Mucosa of gallbladder (tissue), 1 donor: ENCODE results near the gene GPR146. TPM values are rescaled to one million over a fixed set of nuclear protein-coding genes. Genes with fewer than 3 reads are reported as not detected.

ENCODE experiments used
- DNase-seq: peaks from one replicate; pipeline ENCODE4 v3.0.0-alpha.2; 2020; ENCODE audit warnings: low spot score
- total RNA-seq: library from RNA; stranded (reverse); gene quantifications from one replicate; pipeline ENCODE4 v1.2.1, GENCODE V29; 2021
- donor health status: DM: no; HTN: no; CAD: no.

The GPR146 gene
- total RNA-seq, 1 donor from 2014 or later: 8.3 TPM

GRCh38 chr7:1043552-1044188 is 676 bp upstream of the GPR146 start:
- no peak for DNase-seq

GRCh38 chr7:1045069-1046063 is 1.0 kb downstream of the GPR146 start:
- no peak for DNase-seq

GRCh38 chr7:1046722-1047679 is 2.7 kb downstream of the GPR146 start:
- no peak for DNase-seq

GRCh38 chr7:1049006-1049741 is 4.8 kb downstream of the GPR146 start:
- DNase-seq: no peak

- no peak for DNase-seq
Measured at GRCh38 chr7:1049801-1050200, 5.5 kb downstream of the GPR146 start.

- DNase-seq: no peak
Measured at GRCh38 chr7:1050254-1050906, 6.0 kb downstream of the GPR146 start.

GRCh38 chr7:1050956-1051690 is 6.8 kb downstream of the GPR146 start:
- DNase-seq: no peak

- DNase-seq: no peak
Measured at GRCh38 chr7:1052031-1052818, 7.9 kb downstream of the GPR146 start.

- DNase-seq: no peak
Measured at GRCh38 chr7:1053002-1053411, 8.7 kb downstream of the GPR146 start.

- no peak for DNase-seq
Measured at GRCh38 chr7:1053816-1054370, 9.5 kb downstream of the GPR146 start.

GRCh38 chr7:1054438-1054837 is 10.1 kb downstream of the GPR146 start:
- DNase-seq: no peak

- no peak for DNase-seq
Measured at GRCh38 chr7:1054861-1055450, 10.6 kb downstream of the GPR146 start.

- no peak for DNase-seq
Measured at GRCh38 chr7:1055491-1055955, 11.2 kb downstream of the GPR146 start.

- no peak for DNase-seq
Measured at GRCh38 chr7:1055956-1056784, 11.8 kb downstream of the GPR146 start.

GRCh38 chr7:1056785-1057410 is 12.6 kb downstream of the GPR146 start:
- DNase-seq: no peak

- DNase-seq: no peak
Measured at GRCh38 chr7:1057416-1058291, 13.3 kb downstream of the GPR146 start.
